22Rv1 (cell line): ENCODE results near the gene ABCA13.

Source experiments
- H3K27ac ChIP-seq: fragments of 450-650 bp; 2 replicates; pipeline ENCODE4 v1.5.1; 2017
- CTCF ChIP-seq: fragments of 450-650 bp; IDR thresholded peaks from 2 replicates; pipeline ENCODE4 v1.5.1; 2017; ENCODE audit warnings: mild to moderate bottlenecking
- ZFX ChIP-seq: fragments of 450-650 bp; IDR thresholded peaks from 2 replicates; pipeline ENCODE4 v1.6.1; 2017; ENCODE audit warnings: antibody characterized with exemption, borderline replicate concordance

Gene ABCA13

DNA sequence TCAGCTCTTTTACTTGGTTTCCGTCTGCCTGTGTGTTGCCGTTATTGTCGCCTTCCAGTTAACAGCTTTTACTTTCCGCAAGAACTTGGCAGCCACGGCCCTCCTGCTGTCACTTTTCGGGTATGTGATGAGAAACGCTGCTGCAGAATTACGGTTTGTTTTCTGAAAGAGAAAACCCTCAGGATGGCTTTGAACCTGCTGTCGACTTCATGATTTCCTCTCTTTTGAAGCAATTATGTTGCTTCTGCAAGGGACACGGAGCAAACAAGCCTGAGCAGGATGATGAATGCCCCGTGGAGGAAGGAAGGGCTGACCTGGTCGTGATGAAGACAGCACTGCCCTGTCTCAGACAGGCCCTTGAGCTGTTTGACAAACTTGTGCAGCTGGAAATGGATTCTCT is 339.8 kb downstream of the ABCA13 start:
- H3K27ac ChIP-seq, result no peak overlapping the region
- no peak for TF ChIP-seq CTCF

DNA sequence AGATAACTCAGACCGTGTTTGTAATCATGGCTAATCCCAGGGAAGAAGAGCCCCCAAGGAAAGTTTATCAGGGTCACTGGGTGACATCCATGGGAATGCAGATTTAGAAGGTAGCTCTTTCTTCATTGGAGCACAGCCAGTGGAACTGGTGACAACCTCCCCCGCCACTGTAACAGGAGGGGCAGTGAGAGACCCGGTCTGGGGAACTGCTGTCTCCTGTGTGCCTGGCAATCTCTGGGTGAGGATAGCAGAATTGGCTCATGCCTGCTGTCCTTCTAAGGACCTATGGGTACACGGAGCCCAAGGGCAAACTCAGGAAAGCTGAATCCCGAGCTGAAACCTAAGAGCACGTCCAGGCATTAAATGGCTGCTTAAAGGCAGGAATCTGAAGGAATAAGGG is 341.6 kb downstream of the ABCA13 start:
- TF ChIP-seq ZFX (no peak), CTCF (no peak)
- H3K27ac ChIP-seq, result no peak overlapping the region

- H3K27ac ChIP-seq, result no peak overlapping the region
- no peak for TF ChIP-seq CTCF
- TF ChIP-seq ZFX, result no peak
Observed at GRCh38 chr7:48515171-48515570, 343.9 kb downstream of the ABCA13 start.

GRCh38 chr7:48518092-48518491 is 346.8 kb downstream of the ABCA13 start:
- no peak for TF ChIP-seq ZFX
- no peak for TF ChIP-seq CTCF
- no peak overlapping the region for H3K27ac ChIP-seq

DNA sequence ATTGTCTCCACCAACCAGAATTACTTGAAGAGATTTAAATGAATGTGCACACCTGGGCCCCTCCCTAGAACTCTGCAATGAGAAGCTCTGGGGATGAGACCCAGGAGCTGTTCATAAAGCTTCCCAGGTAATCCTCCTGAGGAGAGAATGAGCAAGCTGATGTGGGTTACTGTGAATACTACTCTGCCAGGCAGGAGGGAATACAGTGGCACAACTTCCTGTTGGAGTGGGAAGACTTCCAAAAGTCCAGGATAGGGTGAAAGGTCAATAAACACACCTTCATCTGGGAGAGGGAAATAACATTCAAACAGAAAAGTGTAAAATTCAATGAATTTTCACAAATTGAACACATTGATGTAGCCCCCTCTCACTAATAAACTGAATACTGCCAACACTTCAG is 351.4 kb downstream of the ABCA13 start:
- no peak overlapping the region for H3K27ac ChIP-seq
- TF ChIP-seq CTCF (no peak), ZFX (no peak)

DNA sequence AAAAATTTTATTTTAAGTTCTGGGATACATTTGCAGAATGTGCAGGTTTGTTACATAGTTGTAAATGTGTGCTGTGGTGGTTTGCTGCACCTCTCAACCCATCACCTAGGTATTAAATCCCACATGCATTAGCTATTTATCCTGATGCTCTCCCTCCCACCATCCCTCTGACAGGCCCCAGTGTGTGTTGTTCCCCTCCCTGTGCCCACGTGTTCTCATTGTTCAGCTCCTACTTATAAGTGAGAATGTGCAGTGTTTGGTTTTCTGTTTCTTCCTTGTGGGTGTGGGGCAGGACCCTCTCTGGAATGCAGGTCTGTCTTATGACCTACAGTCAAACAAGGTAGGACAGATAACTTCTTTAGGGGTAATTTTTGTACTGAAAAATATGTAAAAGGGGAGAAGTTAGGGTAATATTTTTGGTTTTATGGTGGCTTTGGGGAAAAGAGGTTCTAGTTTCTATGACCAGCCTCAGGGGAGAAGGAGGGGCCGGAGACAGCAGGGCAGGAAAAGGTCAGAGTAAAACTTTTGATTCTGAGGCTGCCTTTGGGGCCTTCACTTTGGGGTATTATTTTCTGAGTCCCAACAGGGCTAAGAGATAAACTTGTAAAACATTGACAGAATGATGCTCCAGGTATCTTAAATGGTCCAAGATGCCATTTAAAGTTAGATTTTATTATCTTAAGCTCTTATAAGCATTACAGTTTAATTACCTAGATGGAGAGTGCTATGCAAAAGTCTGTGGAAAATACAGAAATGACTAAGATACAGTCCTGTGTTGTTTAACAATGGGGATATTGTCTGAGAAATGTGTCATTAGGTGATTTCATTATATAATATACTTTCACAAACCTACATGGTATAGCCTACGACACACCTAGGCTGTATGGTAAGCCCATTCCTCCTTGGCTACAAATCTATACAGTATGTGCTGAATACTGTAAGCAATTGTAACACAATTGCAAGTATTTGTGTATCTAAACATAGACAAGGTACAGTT is 354.8 kb downstream of the ABCA13 start:
- no peak overlapping the region for H3K27ac ChIP-seq
- TF ChIP-seq ZFX (no peak), CTCF (no peak)

DNA sequence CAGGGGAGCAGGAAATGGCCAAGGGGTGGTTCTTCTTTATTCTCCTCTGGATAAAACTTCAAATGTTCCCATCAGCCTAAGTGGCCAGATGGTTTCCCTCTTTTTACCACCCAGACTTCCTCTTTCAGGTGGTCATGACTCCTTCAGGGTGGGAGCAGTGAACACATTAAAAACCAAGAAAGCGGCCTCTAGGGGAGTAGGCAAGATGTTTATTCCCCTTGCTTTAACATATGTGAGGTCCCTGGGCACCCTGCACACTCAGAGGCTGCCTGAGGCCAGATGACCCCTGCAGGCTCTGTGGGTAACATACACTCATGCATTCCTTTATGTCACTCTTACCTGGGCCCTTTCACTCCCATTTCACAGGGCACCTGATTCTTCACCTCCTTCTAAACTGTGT is 357.4 kb downstream of the ABCA13 start:
- no peak overlapping the region for H3K27ac ChIP-seq
- no peak for TF ChIP-seq ZFX
- no peak for TF ChIP-seq CTCF
